ENCODE results near the gene IL6R. TPM values are rescaled to one million over a fixed set of nuclear protein-coding genes. Genes with fewer than 3 reads are reported as not detected.
A peak's percentile ranks its signal among the peaks of the same experiment; 100 is the strongest.

Gene IL6R
- total and polyA plus RNA-seq, 2 donors from 2014 or later = 6.2 to 33.0 TPM

DNA sequence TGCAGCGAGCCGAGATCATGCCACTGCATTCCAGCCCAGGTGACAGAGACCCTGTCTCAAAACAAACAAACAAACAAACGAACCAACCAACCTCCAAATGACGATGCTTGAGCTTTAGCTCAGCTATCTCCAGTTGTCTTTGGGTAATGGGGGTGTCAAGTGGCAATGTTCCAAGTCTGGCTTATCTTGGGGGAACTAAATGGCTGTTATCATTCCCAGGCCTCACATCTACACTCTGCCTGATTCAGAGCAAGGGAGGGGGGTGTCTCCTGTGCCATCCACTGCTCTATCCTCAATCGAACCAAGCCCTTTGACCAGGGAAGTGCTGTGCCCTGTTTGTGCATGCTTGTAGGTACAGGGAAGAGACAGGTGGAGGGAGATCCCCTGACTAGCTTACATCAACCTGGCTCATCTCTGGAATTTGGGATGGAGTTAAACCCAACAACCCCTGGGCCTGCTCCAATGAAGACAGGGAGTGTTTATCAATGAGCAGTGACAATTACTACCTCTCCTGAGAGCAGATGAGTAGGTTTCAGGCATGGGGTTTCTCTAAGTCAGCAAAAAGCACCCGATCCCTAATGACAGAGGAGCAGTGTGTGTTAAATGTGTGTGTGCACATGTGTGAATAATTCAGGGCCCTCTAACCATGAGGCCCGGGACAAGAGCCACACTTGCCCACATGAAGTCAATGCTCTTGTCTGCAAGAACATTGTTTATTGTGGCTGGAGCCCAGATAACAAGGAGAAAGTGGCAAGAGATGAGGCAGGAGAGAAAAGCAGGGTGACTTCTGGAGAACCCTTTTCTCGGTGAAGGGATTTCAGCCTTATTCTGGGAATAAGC is 20.3 kb upstream of the IL6R start:
- Histone ChIP-seq H3K27ac (ENCODE audit: low read depth in 2 of 2, low read length in 2 of 2) (no peak overlapping the region), H3K9me3 (ENCODE audit: control insufficient read depth in 2 of 3, insufficient read depth in 1 of 3, low read length in 3 of 3) (no peaks in the 10 kb centered on the region), H3K27me3 (ENCODE audit: control insufficient read depth, insufficient read depth, low read length) (no peaks in the 10 kb centered on the region), H3K9ac (ENCODE audit: low read length in 3 of 3) (no peak overlapping the region), H3K4me1 (ENCODE audit: control insufficient read depth in 2 of 3, insufficient read depth in 2 of 3, low read depth in 1 of 3, low read length in 3 of 3) (peaks cover 0 to 3% (median 0%) of the 10 kb centered on the region in 3 donors), H3K36me3 (ENCODE audit: control insufficient read depth in 2 of 3, insufficient read depth in 3 of 3, low read length in 3 of 3) (no peaks in the 10 kb centered on the region), H3K4me3 (ENCODE audit: low read length in 3 of 3) (no peak overlapping the region)
- intact Hi-C loops (cut with DNase I) = no loop called here
- no peak for DNase-seq
- TF ChIP-seq, protein P1, sequence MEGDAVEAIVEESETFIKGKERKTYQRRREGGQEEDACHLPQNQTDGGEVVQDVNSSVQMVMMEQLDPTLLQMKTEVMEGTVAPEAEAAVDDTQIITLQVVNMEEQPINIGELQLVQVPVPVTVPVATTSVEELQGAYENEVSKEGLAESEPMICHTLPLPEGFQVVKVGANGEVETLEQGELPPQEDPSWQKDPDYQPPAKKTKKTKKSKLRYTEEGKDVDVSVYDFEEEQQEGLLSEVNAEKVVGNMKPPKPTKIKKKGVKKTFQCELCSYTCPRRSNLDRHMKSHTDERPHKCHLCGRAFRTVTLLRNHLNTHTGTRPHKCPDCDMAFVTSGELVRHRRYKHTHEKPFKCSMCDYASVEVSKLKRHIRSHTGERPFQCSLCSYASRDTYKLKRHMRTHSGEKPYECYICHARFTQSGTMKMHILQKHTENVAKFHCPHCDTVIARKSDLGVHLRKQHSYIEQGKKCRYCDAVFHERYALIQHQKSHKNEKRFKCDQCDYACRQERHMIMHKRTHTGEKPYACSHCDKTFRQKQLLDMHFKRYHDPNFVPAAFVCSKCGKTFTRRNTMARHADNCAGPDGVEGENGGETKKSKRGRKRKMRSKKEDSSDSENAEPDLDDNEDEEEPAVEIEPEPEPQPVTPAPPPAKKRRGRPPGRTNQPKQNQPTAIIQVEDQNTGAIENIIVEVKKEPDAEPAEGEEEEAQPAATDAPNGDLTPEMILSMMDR (IDR thresholded peaks at IDR 0.05; ENCODE audit: borderline replicate concordance, extremely low read depth, insufficient read depth) = no peak
- no peak for FAIRE-seq

DNA sequence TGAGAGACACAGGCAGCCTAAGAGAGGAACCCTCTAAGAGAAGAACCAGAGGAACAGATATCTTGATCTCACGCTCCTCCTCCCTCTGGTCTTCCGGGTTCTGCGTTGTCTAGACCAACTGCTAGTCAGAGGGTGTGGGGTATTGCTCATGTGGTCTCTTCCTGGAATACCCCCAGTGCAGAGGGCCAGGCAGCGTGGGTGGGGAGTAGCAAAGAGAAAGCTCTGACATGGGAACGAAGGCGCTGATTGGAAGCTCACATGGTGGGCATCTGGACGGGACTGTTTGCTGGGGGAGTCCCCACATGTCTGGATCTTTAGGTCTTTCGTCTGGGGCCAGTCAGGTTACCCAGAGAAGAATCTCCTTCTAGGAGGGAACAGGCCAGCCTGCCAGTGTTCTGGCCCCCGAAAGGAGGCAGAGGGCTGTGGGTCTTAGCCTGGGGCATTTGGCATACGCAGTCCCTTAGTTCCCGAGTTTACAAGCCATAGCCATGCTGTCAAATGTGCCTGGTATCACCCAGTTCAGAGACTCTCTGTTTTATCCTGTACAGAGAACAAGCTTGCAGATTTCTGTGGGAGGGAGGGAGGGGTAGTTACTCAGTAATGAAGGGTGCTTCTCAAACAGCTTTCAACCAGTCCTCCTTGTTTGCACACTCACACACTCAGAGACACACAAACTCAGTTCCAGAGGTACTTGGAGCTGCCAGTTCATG is 18.3 kb upstream of the IL6R start:
- intact Hi-C loops (cut with DNase I) = no loop called here
- Histone ChIP-seq H3K27me3 (ENCODE audit: control insufficient read depth, insufficient read depth, low read length) (no peaks in the 10 kb centered on the region), H3K36me3 (ENCODE audit: control insufficient read depth in 2 of 3, insufficient read depth in 3 of 3, low read length in 3 of 3) (no peaks in the 10 kb centered on the region), H3K4me3 (ENCODE audit: low read length in 3 of 3) (peak overlapping the region in 1 of 3 donors; percentile 13), H3K9me3 (ENCODE audit: control insufficient read depth in 2 of 3, insufficient read depth in 1 of 3, low read length in 3 of 3) (no peaks in the 10 kb centered on the region), H3K4me1 (ENCODE audit: control insufficient read depth in 2 of 3, insufficient read depth in 2 of 3, low read depth in 1 of 3, low read length in 3 of 3) (peaks cover 0 to 3% (median 0%) of the 10 kb centered on the region in 3 donors), H3K9ac (ENCODE audit: low read length in 3 of 3) (no peak overlapping the region), H3K27ac (ENCODE audit: low read depth in 2 of 2, low read length in 2 of 2) (peak overlapping the region in 1 of 2 donors; percentile 9)
- no peak for FAIRE-seq
- TF ChIP-seq, protein P1 (IDR thresholded peaks at IDR 0.05; ENCODE audit: borderline replicate concordance, extremely low read depth, insufficient read depth) = no peak
- peak in 2 of 5 donors; percentile 27 to 29 for DNase-seq

DNA sequence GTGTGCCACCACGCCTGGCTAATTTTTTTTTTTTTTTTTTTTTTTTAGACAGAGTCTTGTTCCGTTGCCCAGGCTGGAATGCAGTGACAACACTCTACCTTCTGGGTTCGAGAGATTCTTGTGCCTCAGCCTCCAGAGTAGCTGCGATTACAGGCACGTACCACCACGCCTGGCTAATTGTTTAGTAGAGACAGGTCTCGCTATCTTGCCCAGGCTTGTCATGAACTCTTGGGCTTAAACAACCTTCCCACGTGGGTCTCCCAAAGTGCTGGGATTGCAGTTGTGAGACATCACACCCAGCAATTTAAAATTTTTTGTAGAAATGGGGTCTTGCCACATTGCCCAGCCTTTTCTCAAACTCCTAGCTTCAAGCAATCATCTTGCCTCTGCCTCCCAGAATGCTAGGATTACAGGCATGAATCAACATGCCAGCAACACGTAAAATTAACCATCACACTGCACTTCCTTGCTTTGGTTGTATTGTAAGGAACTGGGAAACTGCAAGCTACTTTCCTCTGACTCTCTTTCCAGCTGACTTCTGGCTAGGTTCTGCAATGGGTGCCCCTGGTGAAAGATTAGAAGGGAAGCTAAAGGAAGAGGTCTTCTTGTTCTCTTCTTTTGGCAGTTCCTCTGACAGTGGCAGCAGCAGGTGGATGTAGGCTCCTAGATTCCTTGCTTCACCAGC is 13.9 kb upstream of the IL6R start:
- TF ChIP-seq, protein P1 (IDR thresholded peaks at IDR 0.05; ENCODE audit: borderline replicate concordance, extremely low read depth, insufficient read depth) = no peak
- Histone ChIP-seq H3K36me3 (ENCODE audit: control insufficient read depth in 2 of 3, insufficient read depth in 3 of 3, low read length in 3 of 3) (no peaks in the 10 kb centered on the region), H3K4me3 (ENCODE audit: low read length in 3 of 3) (no peak overlapping the region), H3K4me1 (ENCODE audit: control insufficient read depth in 2 of 3, insufficient read depth in 2 of 3, low read depth in 1 of 3, low read length in 3 of 3) (peaks cover 0 to 3% (median 0%) of the 10 kb centered on the region in 3 donors), H3K27ac (ENCODE audit: low read depth in 2 of 2, low read length in 2 of 2) (no peak overlapping the region), H3K27me3 (ENCODE audit: control insufficient read depth, insufficient read depth, low read length) (no peaks in the 10 kb centered on the region), H3K9me3 (ENCODE audit: control insufficient read depth in 2 of 3, insufficient read depth in 1 of 3, low read length in 3 of 3) (no peaks in the 10 kb centered on the region), H3K9ac (ENCODE audit: low read length in 3 of 3) (no peak overlapping the region)
- peak in 1 of 5 donors; percentile 10 for DNase-seq
- FAIRE-seq = no peak
- intact Hi-C loops (cut with DNase I) = no loop called here
